Uterus (tissue), 2 donors: ENCODE data around the gene TIMP1.

Experiments
- CTCF ChIP-seq, 4 experiments: fragments of 200-600 bp in 2 of 4; fragments of 450-650 bp in 2 of 4; sonication (generic) in 2 of 4; IDR thresholded peaks; one replicate each; pipeline ENCODE4 v1.5.1; 2016 to 2019; ENCODE audit warnings: antibody characterized with exemption in 4 of 4, mild to moderate bottlenecking in 2 of 4, moderate library complexity in 1 of 4
- POLR2A ChIP-seq, 2 donors: fragments of 450-650 bp; IDR thresholded peaks; one replicate each; pipeline ENCODE4 v1.6.1; 2016; ENCODE audit warnings: antibody characterized with exemption in 2 of 2, mild to moderate bottlenecking in 1 of 2, moderate library complexity in 1 of 2

DNA sequence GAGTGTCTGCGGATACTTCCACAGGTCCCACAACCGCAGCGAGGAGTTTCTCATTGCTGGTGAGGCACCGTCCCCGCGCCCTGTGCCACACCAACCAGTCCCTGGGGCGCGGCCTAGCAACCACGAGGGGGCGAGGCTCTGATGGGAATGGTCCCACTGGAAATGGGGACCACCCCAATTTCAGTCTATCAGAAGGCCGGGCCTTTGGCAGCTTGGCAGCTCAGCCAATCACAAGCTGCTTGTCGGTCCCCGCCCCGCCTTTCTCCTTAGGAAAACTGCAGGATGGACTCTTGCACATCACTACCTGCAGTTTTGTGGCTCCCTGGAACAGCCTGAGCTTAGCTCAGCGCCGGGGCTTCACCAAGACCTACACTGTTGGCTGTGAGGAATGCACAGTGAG is 3.0 kb downstream of the TIMP1 start:
- TF ChIP-seq CTCF (IDR thresholded peaks at IDR 0.05) = no peak
- TF ChIP-seq POLR2A (IDR thresholded peaks at IDR 0.05) = no peak
